Measurements from ENCODE around the gene GPAM. TPM values are rescaled to one million over a fixed set of nuclear protein-coding genes. Genes with fewer than 3 reads are reported as not detected.

The GPAM gene
- total RNA-seq, 1 donor from 2014 or later = 10.8 TPM

DNA sequence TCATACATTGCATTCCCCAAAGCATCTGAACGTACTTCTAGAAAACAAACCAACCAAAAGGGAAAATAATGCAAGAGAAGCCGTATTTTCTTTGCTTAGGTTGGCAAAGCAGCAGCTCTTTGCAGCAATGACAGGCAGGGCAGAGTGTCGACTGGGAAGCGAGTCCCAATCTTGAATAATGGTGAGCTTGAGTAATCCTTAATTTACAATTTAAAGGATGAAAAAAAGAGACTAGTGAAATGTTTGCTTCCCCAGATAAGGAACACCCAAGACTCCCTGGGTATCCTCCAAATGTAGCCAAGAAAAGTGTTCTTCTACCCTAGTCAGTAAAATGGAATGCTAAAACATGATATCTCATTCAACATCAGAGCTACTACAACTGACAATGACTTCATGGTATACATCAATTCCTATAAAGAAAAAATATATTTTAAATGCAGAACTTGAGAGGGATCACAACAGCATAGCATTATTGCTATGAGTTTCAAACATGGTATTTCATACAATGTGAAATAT is 32.0 kb downstream of the GPAM start:
- DNase-seq (ENCODE audit: low spot score) = no peak
- Mint-ChIP-seq H3K27me3 (ENCODE audit: low read depth) (no peaks in the 10 kb centered on the region), H3K4me1 (ENCODE audit: low read depth) (no peaks in the 10 kb centered on the region), H3K27ac (ENCODE audit: unreplicated experiment) (no peak overlapping the region), H3K36me3 (ENCODE audit: low read depth) (peaks cover 29% of the 10 kb centered on the region), H3K4me3 (ENCODE audit: unreplicated experiment) (no peak overlapping the region), H3K9me3 (ENCODE audit: low read depth) (no peaks in the 10 kb centered on the region)
- TF ChIP-seq, protein P1, sequence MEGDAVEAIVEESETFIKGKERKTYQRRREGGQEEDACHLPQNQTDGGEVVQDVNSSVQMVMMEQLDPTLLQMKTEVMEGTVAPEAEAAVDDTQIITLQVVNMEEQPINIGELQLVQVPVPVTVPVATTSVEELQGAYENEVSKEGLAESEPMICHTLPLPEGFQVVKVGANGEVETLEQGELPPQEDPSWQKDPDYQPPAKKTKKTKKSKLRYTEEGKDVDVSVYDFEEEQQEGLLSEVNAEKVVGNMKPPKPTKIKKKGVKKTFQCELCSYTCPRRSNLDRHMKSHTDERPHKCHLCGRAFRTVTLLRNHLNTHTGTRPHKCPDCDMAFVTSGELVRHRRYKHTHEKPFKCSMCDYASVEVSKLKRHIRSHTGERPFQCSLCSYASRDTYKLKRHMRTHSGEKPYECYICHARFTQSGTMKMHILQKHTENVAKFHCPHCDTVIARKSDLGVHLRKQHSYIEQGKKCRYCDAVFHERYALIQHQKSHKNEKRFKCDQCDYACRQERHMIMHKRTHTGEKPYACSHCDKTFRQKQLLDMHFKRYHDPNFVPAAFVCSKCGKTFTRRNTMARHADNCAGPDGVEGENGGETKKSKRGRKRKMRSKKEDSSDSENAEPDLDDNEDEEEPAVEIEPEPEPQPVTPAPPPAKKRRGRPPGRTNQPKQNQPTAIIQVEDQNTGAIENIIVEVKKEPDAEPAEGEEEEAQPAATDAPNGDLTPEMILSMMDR (IDR thresholded peaks at IDR 0.05) = no peak

DNA sequence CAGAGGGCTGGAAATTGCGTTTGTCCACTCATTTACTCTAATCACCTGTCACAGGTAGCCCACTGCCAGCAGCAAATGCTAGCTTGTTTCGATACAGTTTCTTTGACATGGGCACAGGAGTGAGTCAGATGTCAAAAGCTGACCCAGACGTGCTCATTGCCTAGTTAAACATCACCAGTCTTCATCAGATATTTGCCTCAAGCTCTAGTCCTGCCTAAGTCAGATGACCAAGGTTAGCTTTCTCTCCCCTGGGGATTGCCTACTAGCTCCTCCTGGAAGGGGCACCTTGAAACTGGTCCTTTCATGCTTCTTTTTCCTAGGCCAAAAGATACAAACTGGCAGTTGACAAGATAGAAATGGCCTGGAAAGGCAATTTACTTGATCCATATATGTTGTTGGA is 35.2 kb downstream of the GPAM start:
- no peak overlapping the region for H3K4me3 Mint-ChIP-seq (ENCODE audit: unreplicated experiment)
- no peaks in the 10 kb centered on the region for H3K27me3 Mint-ChIP-seq (ENCODE audit: low read depth)
- no peaks in the 10 kb centered on the region for H3K9me3 Mint-ChIP-seq (ENCODE audit: low read depth)
- no peaks in the 10 kb centered on the region for H3K4me1 Mint-ChIP-seq (ENCODE audit: low read depth)
- H3K36me3 Mint-ChIP-seq (ENCODE audit: low read depth) = peaks cover 9% of the 10 kb centered on the region
- no peak overlapping the region for H3K27ac Mint-ChIP-seq (ENCODE audit: unreplicated experiment)
- DNase-seq (ENCODE audit: low spot score) = no peak
- TF ChIP-seq, protein P1 (IDR thresholded peaks at IDR 0.05) = no peak

DNA sequence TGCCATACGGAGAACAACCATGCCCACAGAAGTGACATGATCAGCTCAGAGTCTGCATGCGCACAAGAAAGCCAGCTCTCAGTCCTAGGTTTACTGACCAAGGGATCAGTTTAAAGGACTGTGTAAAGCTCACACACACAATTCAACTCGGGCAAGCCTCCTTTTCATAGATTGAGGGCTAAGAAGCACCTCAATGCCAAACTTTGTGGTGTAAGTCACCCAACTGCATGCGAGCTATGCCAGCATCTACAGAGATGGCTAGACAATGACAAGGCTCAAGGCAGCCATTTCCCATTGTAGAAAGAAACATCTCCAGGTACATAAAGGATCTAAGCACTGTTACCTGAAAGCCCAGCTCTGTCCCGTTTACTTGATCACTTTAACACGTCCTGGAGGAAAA is 36.8 kb downstream of the GPAM start:
- Mint-ChIP-seq H3K27me3 (ENCODE audit: low read depth) (no peaks in the 10 kb centered on the region), H3K4me1 (ENCODE audit: low read depth) (no peaks in the 10 kb centered on the region), H3K4me3 (ENCODE audit: unreplicated experiment) (no peak overlapping the region), H3K36me3 (ENCODE audit: low read depth) (peaks cover 5% of the 10 kb centered on the region), H3K9me3 (ENCODE audit: low read depth) (no peaks in the 10 kb centered on the region), H3K27ac (ENCODE audit: unreplicated experiment) (no peak overlapping the region)
- DNase-seq (ENCODE audit: low spot score) = no peak
- TF ChIP-seq, protein P1 (IDR thresholded peaks at IDR 0.05) = no peak

DNA sequence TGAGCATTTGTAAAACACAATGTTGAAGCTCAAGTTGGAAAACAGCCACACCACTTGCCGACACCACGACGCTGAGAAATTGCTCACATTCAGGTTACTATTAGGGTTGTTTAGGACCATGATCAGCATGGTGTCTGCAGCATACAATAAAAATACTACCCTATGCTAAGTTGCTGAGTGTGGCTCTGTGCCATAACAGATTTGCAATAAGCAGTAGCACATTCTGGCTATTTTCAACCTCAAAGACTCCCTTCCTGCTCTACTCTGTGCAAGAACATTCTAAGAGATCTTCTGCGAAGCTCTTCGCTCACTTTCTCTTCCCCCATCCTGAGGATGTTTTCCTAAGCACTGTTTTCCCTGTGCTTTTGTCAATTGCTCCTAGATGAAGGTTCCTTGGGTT is 38.3 kb downstream of the GPAM start:
- Mint-ChIP-seq H3K27ac (ENCODE audit: unreplicated experiment) (no peak overlapping the region), H3K27me3 (ENCODE audit: low read depth) (no peaks in the 10 kb centered on the region), H3K9me3 (ENCODE audit: low read depth) (no peaks in the 10 kb centered on the region), H3K4me3 (ENCODE audit: unreplicated experiment) (no peak overlapping the region), H3K36me3 (ENCODE audit: low read depth) (peaks cover 2% of the 10 kb centered on the region), H3K4me1 (ENCODE audit: low read depth) (no peaks in the 10 kb centered on the region)
- TF ChIP-seq, protein P1 (IDR thresholded peaks at IDR 0.05) = no peak
- no peak for DNase-seq (ENCODE audit: low spot score)

DNA sequence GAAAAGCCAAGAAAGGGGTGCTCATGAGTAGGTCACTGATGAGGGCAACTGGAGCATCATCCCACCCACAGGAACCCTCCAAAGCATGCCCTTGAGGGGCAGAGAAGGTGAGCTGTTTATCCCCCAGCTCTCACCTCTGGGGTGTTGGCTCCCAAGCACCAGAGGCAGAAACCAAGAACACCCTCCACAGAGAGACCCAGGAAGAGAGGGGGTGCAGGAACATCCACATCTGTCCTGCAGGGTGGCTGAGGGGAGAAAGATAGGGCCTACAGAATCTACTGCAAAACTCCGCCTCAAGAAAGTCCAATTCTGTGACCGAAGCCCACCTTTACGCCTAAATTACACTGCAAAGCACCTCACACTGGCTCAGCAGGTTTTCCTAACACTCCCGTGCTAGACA is 40.1 kb downstream of the GPAM start:
- H3K4me3 Mint-ChIP-seq (ENCODE audit: unreplicated experiment) = no peak overlapping the region
- H3K9me3 Mint-ChIP-seq (ENCODE audit: low read depth) = no peaks in the 10 kb centered on the region
- no peak for DNase-seq (ENCODE audit: low spot score)
- TF ChIP-seq, protein P1 (IDR thresholded peaks at IDR 0.05) = no peak
- no peaks in the 10 kb centered on the region for H3K4me1 Mint-ChIP-seq (ENCODE audit: low read depth)
- no peaks in the 10 kb centered on the region for H3K36me3 Mint-ChIP-seq (ENCODE audit: low read depth)
- peaks cover 4% of the 10 kb centered on the region for H3K27me3 Mint-ChIP-seq (ENCODE audit: low read depth)
- H3K27ac Mint-ChIP-seq (ENCODE audit: unreplicated experiment) = no peak overlapping the region
